Pons (tissue), 1 donor: ENCODE data around the gene FHIT.
"Not testable (repeated sequence)": the region's sequence is repeated elsewhere in the genome, so short reads cannot be mapped to it uniquely, and the experiment has no call there.

ENCODE experiments used
- DNase-seq: peaks from one replicate; pipeline ENCODE4 v3.0.0-alpha.2; 2016; ENCODE audit warnings: low spot score

The FHIT gene

DNA sequence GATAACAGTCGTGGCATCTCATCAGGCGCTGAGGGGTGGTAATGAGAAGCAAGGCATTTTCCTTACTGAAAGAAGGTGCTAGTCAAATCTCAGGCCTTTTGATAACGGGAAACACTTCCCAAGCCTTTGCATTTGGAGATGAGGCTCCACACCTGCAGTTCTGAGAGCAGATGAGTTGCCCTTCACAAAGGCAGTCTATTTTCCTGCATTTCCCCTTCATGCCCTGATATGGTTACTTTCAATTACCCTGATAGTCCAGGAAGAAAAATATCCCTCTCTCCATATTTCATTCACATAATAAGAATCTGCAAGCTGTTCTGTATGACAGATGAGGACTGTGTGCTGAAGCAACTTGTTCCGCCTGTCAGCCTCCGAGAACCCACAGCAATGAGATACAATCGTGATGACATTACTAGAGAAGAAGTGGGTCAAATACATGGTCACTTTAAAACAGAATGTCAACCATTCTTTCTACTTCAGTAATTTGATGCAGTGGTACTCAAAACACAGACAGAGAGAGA, 25.0 kb downstream of the FHIT start:
- no peak for DNase-seq

DNA sequence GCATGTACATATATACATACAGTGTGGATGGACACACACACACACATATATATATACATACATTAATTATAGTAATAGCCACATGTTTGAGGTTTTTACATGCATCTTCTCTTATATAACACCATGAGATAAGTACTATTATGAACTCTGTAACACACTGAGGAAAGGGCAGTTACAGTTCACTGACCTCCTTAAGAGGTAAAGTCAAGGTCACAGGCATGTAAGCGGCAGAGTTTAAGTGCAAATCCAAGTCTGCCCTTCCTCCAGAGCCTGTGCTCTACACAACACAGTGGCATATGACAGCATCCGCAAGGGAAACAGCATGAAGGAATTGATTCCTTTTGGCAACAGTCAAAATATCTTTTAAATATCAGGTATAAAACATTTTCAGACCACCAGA, 26.4 kb downstream of the FHIT start:
- DNase-seq = no peak

DNA sequence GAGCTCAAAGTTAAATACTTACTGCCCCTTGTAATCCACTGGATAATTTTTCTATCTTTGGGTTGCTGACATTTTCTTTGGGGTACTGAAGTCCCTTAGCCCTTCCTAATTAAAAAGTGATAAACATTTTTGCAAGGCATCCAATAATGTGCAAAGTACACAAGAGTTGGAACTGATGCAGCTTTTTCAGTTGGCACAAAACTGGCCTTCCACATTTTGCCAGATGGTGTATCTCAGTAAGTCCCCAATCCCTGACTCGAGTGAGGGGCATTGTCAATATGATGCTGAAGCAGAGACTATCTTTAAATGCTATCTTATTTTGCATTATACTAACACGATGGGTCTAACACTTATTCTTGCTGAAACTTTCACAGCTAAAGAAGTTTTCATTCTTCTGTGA, 27.8 kb downstream of the FHIT start:
- DNase-seq = no peak

DNA sequence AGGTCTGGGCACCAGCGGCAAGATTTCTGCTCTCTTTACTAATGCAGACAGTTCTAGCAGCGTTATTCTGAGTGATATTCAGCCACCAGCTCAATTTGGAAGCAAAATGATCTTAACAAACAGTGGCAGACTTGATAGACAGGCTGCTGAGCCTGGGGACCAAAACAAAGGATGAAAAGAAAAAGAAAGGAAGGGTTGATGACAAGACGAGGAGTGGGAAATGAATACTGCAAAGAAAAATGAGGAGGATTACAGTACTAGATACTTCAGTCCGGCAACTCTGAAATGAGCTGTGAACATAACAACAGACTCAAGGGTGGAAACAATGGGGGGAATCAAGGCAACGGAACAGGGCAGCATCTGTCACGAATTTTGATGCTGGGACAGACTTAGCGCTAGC, 28.8 kb downstream of the FHIT start:
- peak; percentile 23 for DNase-seq

DNA sequence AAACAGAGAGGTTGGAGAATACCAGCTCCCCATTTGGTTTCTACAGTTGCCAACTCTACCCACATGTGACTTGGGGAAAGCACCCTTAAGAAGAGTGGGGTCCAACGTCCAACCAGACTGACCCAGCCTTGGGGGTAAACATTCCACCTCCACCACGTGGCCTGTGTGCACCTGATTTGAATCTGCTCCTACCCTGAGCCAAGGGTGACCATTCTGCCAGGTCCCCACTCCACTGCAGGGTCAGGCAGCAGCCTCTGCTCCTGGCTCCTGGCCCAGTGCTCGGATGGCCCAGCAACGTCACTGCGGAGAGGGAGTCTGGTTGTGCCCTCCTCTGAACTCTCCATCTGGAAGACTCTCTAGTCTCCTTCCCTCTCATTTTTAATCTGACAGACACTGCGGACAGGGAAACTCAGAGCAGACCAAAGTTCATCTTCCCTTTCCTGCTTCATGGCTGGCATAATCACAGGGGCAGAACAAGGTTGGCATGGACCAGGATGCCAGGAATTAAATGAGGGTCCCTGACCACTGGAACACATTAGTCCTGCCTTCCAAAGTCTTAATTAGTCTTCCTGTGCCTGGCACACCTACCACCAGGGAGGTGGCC, 29.4 kb downstream of the FHIT start:
- DNase-seq = no peak

DNA sequence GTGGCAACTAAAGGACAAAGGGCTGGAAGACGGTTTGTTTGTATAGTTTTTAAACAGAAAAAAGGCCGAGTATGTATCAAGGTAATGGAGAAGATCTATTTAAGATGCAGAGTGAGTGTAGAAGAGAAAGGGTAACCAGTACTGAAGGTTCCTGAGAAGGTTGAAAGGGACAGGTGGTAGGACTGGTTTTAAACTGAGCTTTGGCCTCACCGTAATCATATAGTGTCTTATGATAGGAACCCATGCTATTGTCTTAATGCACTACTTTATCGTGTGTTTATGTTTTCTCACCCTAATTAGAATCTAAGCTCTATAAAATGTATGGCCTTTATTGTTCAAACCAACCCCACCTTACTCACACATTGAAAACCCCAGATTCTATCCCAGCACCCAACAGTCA, 32.7 kb downstream of the FHIT start:
- no peak for DNase-seq

DNA sequence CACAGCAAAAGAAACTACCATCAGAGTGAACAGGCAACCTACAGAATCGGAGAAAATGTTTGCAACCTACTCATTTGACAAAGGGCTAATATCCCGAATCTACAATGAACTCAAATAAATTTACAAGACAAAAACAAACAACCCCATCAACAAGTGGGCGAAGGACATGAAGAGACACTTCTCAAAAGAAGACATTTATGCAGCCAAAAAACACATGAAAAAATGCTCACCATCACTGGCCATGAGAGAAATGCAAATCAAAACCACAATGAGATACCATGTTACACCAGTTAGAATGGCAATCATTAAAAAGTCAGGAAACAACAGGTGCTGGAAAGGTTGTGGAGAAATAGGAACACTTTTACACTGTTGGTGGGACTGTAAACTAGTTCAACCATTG, 35.1 kb downstream of the FHIT start:
- not testable (repeated sequence) for DNase-seq

DNA sequence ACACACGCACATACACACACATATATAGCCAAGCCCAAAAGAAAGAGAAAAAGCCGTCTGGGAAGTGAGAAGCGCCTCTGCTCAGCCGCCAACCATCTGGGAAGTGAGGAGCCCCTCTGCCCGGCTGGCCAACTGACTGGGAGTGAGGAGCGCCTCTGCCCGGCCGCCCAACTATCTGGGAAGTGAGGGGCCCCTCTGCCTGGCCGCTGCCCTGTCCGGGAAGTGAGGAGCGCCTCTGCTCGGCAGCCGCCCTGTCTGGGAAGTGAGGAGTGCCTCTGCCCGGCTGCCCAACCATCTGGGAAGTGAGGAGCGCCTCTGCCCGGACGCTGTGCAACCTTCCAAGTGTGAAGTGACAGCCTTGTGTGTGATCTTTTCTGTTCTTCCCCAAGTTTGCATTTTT, 49.2 kb downstream of the FHIT start:
- DNase-seq = no peak

DNA sequence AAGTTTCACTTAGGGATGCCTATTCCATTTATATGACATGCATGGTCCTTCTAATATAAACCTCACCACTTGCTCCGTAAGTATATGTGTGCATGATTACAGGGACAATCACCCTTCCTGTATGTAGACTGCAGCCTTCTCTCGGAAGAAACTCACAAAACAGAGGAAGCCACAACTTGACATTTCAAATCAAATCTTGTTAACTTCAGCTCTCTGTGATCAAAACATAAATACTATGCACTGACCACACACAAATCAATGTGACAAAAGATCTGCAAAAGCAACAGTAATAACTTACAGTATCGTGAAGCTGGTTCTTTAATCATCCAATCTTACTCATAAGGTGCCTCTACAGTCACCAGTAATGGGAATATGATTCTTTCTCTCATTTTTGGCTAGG, 50.2 kb downstream of the FHIT start:
- no peak for DNase-seq

DNA sequence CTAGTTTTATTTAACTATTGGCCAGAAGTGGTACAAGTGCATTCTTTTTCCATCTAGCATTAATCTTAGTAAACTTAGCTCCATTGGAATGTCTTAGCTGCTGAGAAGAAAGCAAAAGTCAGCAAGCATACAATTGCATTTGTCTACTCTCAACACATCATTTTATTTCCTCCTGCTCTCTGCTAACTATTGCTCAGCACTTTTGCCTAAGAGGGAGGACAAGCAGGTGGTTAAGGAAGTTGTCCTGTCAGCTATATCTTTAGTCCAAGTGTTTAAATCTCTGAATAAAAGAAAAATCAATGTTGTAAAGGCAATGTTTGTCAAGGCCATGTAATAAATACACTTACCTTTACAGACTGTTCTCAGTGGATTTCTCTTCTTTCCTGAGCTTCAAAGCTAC, 51.0 kb downstream of the FHIT start:
- no peak for DNase-seq

DNA sequence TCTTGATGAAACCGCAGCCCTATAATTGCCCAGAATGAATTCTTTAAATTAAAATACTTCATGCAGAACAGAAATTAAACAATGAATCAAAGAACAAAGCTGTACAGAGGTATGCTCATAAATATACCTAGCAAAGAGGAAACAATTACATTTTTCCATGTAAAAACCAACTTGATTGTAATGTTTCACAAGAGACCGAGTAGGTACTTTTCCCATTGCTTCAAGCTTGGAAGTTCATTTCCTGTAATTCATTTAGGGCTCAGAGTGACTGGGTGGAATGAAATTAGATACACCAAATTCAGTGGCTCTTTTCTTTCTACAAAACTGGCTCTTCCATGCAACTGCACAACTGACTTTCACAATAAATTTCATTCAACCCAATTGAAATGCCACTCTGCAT, 51.4 kb downstream of the FHIT start:
- DNase-seq = no peak

DNA sequence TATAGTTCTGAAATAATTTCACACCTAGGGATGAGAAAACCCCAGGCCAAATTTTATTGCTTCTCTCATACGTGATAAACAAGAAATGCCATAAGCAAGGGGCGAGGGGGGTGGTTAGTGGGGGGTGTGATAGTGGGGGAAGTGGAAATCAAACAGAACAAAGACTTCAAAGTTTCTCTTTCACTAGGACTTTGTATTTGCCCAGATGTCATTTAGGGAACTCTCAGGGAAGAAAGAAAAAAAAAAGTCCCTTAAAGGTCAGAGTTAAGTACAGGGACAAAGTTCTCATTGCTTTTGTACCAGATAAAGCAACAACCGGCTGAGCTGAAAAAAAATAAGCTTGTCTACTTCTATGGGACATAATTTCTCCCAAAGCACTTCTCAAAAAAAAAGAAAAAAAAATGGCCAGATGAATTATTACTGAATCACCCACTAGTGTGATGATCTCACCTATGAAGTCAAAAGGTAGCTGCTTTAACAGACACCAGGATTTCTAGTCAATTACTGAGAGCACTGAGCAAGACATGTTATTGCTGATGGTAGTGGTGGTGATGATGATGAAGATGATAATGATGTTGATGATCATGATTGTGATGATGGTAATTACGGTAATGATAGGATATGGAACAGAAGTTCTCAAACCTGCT, 56.2 kb downstream of the FHIT start:
- no peak for DNase-seq

DNA sequence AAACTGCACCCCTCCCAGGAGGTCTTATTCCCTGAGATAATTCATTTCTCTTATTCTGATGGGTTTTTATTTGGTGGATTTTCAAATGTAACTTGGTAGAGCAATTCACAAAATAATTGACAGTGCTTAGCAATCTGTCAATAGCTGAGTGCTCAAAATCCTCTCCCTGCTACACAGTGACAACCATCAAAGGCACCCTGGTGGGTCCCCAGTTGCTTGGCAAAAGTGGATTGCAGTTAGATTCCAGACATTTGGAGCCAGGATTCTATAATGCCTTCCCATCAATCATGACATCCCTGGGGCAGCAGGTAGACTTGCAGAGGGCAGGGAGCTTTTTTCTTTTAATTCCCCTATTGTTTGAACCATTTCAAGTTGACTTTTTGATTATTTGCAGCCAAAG, 59.0 kb downstream of the FHIT start:
- no peak for DNase-seq

DNA sequence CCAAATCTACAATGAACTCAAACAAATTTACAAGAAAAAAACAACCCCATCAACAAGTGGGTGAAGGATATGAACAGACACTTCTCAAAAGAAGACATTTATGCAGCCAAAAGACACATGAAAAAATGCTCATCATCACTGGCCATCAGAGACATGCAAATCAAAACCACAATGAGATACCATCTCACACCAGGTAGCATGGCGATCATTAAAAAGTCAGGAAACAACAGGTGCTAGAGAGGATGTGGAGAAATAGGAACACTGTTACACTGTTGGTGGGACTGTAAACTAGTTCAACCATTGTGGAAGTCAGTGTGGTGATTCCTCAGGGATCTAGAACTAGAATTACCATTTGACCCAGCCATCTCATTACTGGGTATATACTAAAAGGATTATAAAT, 61.0 kb downstream of the FHIT start:
- not testable (repeated sequence) for DNase-seq

DNA sequence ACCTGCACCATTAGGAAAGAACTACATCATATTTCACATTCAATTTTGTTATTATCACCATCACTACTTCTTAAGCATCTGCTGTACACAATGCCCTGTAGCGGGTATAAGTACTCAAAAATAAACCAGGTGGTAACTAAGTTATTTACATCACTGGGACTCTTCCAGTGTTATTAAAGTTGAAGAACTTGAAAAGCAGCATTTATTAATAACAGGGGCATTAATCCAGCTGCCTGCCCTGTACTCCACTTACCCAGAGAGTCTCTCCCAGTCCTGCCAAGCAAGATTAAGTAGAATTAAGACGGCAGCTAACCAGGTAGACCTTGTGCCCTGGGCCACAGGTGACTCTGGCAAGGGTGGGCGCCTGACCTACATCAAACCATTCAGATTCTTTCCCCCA, 65.2 kb downstream of the FHIT start:
- no peak for DNase-seq

DNA sequence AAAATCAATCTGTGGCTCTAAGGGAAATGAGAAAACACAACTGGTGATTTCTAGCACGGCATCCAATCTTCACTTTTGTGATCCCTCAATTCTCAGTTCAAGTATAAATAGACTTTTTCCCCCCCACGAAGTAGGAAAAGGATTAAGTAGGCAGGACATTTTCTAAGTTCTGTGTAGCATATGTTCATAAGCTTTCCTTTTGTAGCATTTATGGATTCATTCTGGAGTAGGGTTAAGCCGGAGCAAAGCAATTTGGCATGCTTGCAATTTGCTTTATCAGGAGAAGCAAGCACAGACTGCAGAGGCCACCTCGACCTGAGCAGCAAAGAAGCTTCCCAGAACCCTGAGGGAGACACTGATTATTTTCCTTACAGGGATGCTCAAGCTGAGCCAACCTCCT, 66.3 kb downstream of the FHIT start:
- peak; percentile 23 for DNase-seq

DNA sequence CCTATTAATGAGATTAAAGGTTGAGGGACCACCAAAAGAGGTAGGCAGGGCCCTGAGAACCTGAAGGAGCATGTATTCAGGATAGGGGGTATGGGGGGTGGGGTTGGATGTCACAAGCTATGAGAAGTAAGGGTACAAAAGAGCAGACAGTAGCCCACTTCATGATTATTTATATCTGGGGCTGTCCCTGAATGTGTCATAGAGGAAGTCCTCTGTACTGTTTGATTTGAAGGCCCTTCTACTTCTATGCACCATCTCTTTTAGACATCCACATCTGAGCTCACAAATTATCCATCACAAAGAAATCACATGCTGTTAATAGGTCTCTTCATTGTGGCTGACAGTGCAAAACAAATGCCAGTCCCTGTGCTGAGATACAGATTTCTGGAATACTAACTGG, 68.6 kb downstream of the FHIT start:
- DNase-seq = no peak

DNA sequence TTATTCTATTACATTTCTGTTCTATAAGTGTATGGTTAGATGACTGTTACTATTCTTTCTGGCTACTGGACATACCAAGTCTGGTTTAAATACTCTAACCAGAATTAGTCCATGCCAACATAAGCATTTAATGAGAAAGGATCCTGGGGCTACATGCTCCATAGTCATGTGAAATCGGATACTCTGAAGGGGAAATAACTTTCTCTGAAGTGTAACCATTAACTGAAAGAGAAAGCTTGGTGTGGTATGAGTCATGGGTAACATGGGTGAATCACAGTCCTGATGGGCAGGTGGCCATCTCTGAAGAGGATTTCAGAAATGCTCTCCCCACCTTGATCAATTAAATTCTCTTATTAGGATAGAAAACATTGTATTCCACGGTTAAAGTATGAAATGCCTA, 69.4 kb downstream of the FHIT start:
- DNase-seq = no peak

DNA sequence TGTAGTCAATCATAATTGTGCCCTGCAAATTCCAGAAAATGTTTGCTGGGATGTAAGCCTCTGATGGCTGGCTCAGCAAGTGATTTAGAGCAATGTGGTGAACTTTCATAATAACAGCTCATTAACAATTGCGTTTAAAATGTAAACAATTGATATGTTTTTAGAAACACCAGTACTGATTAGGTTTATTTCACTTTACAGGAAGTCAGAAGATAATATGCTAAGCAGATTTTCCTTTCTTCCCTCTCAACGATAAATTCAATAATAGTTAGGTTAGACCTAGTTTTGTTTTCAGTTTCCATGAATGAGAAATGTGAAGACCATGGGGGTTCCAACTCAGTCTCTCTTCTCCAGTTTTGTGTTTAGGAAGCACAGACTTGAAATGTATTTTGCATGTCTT, 71.0 kb downstream of the FHIT start:
- no peak for DNase-seq

DNA sequence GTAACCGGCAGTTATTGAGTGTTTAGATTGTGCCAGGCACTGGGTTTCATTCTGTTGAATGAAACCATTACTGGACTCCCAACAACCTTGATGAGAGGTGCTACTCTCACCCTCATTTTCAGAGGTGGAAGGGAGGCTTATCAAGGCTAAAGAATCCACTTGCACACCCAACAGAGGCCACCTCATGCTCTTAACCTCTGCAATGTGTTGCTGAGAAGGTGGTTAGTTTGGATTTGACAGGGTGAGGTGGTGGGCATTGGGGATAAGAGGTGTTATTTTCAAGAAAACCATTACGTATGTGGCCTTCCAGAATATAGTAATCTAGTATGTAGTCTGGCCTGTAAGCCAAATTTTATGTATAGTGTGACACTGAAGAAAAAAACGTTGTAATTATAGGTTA, 73.1 kb downstream of the FHIT start:
- no peak for DNase-seq

DNA sequence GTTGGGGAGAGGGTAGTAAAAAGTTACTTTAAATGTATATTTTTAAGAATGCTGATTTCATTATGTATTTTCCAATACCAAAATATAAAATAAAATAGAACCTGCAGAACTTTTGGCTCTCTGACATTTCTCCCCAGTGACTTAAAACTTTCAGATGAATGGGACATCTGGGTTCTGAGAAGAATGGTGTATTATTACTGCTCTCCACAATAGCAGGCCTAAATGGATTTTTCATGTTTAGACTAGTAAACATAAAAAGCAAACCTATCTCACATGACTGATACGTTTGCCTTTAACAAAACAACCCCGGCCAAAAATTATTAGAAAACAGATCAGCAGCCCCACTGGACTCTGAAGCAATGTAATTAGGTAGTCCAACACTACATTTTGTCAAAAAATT, 73.8 kb downstream of the FHIT start:
- peak; percentile 54 for DNase-seq

DNA sequence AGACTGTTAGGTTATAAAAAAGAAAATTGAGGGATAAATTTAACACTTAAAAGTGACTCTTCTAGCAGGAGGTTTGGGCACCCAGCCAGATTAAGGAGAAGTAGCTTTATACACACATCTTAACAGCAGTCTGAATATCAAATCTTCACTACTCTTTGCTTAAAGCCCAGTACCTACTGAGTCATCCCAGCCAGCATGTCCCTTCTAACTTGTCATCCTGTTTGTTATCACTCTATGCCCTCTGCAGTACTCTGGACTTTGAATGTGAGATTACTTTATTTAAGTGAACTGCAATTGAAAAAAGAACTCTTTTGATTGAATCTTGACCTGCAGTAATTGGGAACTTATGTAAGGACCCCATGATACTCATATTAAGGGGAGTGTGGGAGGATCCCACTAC, 77.6 kb downstream of the FHIT start:
- no peak for DNase-seq

DNA sequence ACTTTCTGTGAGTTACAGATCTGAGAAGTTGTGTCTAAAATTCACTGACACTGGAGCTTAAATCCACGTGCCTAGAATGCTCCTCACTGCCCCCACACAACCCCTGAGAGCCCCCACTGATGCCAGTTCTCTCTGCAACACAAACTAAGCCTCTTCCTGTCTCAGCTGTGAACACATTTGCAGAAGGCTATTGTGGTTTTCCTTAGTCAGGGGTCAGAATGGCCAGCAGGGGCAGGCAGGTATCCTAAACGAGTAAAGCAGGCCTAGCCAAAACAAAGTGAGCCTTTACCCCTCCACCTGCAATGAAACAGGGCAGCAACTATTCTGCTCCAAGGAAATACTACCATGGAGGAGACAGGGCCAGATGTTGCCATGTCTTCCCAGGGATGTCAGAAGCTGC, 78.6 kb downstream of the FHIT start:
- DNase-seq = no peak

DNA sequence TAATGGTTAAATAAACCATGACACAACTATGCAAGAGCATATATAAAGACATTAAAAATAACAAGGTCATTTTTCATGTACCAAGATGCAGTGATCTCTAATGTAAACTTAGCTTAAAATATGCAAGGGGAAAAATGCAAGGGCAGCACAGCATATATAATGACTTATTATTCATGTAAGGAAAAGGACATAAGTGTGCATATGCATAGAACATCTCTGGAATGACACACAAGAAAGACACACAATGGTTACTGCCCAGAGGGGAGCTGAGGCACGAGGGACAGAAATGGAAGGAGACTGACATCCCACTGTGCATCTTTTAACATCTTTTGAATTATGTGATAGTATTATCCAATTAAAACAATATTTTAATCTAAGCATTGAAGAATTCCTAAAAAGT, 79.0 kb downstream of the FHIT start:
- no peak for DNase-seq
